ENCODE results near the gene CPSF2.
"Not testable (repeated sequence)": the region's sequence is repeated elsewhere in the genome, so short reads cannot be mapped to it uniquely, and the experiment has no call there.

Gene CPSF2

GRCh38 chr14:92160619-92161018, 38.9 kb downstream of the CPSF2 start:
- no peak for DNase-seq

- DNase-seq: no peak
These were observed 39.8 kb downstream of the CPSF2 start for GRCh38 chr14:92161521-92161920.

- DNase-seq: no peak
These were observed 43.2 kb downstream of the CPSF2 start for GRCh38 chr14:92164958-92165357.

- DNase-seq: no peak
These were observed 51.9 kb downstream of the CPSF2 start for GRCh38 chr14:92173668-92174067.

DNA sequence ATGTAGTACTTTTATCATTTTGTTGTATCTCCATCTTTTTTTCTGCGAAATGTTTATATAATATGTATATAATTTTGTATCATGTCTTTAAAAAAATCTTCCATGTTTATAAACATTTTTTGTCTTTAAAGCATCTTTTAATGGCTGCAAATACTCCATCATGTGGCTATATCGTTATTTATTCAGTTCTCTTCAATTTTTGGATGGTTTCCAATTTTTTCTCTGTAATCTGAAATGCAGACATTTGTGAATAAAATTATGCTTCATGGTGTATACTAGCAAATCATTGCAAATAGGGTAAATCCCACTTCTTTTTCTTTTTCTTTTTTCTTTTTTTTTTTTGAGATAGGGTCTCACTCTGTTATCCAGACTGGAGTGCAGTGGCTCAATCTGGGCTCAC, 54.0 kb downstream of the CPSF2 start:
- no peak for DNase-seq

- DNase-seq: no peak
These were observed 54.7 kb downstream of the CPSF2 start for GRCh38 chr14:92176476-92176875.

DNA sequence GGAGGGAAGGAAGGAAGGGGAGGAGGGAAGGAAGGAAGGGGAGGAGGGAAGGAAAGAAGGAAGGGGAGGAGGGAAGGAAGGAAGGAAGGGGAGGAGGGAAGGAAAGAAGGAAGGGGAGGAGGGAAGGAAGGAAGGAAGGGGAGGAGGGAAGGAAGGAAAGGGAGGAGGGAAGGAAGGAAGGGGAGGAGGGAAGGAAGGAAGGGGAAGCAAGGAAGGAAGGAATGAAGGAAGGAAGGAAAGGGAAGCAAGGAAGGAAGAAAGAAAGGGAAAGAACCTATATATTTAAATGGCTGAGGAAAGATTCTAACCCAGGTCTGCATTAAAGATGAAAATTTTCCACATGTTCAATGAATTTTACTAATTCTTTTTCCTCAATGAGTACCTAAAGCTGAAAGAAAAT, 57.4 kb downstream of the CPSF2 start:
- DNase-seq: not testable (repeated sequence)

GRCh38 chr14:92185559-92185958, 63.8 kb downstream of the CPSF2 start:
- no peak for DNase-seq

- DNase-seq: not testable (repeated sequence)
These were observed 65.8 kb downstream of the CPSF2 start for GRCh38 chr14:92187616-92188015.

GRCh38 chr14:92190768-92191167, 69.0 kb downstream of the CPSF2 start:
- no peak for DNase-seq

DNA sequence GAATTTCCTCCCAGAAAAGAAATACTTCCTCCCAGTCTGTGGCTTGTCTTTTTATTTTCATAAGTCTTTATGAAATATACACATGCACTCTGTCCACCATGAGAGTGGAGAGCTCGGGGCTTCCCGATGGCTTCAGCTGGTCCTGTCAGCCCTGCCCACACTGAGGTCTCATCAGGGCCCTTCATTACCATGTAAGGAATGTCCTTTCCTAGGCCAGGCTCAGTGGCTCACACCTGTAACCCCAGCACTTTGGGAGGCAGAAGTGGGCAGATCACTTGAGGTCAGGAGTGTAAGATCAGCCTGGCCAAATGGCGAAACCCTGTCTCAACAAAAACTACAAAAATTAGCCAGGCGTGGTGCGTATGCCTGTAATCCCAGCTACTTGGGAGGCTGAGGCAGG, 77.0 kb downstream of the CPSF2 start:
- no peak for DNase-seq

- no peak for DNase-seq
These were observed 78.0 kb downstream of the CPSF2 start for GRCh38 chr14:92199763-92200162.

DNA sequence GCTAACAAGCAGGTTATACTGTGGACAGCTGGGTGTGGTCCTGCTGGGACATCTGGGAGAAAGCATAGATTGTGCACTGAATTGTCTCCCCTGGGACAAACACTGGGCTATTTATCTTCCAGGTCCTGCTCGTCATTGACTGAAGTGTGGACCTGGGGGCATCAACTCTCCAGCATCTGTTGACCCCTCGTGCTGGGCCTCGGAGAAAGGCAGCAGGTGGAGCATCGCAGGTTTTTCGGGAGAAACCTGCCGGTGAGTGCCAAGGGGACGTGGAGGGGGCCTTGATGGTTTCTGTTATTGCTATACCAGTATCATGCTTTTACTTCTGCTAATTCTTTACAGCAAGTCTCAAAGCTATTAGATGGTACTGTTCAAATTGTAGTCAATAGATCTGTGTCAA, 81.3 kb downstream of the CPSF2 start:
- DNase-seq: no peak

- no peak for DNase-seq
These were observed 83.0 kb downstream of the CPSF2 start for GRCh38 chr14:92204792-92205191.

DNA sequence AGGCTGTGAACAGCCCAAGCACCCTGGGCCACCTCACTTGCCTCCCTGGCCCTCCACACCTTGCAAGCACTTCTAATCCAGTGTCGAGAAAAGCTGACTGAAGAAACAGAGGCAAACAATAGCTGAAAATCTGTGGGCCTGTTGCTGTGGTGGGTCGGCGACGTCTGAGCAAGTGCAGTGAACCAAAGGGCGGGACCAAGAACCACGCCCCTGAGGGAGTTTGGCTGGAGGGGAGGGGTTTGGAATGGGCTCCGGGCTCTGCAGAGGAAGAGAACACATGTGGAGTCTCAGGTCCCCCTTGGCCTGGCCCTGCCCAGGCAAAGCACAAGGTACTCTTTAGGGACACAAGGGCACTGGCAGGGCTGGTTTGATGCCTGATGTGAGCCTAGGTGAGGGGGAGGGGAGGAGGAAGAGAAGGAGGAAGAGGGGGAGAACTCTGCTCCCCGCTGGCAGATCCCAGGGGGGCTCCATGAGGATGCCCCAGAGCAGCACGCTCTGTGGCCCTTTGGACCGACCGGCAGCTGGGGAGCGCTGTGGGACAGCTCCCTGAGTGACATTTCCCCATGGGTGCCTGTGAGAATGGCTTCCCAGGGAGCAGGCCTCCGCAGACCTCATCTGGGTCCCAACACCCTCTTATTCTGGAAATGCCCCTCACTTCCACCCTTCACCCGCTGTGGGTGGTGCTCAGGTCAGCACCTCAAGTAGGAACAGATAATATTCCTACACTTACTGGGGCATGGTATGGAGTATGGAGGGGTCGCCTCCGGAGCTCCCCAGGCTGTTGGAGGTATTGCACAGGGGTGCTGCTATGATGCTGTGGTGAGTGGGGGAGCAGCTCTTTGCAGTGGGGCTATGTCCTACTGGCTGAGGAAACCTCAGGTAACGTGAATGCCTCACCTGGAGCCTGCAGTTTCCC, 85.5 kb downstream of the CPSF2 start:
- no peak for DNase-seq

DNA sequence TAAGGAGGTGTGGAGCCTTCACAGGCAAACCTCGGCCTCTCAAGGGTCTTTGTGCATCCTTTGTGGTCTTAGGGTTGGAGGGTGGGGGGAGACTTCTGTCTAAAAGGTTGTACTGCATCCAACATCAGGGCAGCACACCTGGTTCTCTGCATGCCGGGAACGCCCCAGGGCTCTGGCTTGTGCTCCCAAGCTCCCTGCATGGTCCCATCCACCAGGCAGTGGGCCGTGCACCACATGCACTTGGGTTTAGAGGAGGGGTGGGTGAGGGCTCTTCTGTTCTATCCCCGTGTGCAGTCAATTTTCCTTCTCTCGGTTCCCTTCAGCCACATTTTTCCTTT, 86.1 kb downstream of the CPSF2 start:
- DNase-seq: no peak

DNA sequence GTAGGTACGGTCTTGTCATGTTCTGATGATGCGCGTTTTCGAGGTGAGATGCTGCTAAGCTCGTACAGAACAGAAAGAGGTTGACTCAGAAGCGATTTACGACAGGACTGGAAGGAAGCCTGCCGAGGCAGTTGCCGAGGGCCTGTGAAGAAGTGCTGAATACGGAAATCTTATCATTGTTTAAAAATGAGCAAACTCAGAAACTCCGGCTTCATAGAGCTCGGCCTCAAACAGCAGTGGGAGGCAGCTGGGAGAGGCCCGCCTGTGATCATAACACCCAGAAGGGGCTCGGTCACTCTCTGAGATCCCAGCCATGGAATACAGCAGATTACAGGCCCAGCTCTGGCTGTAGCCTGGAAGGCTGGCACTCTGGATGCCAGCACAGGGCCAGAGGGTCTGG, 87.4 kb downstream of the CPSF2 start:
- DNase-seq: no peak

DNA sequence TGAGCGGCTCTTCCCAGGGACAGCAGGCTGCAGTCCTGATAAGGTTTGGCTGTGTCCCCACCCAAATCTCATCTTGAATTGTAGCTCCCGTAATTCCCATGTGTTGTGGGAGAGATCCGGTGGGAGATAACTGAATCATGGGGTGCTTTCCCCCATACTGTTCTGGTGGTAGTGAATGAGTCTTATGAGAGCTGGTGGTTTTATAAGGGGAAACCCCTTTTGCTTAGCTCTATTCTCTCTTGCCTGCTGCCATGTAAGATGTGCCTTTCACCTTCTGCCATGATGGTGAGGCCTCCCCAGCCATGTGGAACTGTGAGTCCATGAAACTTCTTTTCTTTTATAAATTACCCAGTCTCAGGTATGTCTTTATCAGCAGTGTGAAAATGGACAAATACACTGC, 91.4 kb downstream of the CPSF2 start:
- DNase-seq: not testable (repeated sequence)

GRCh38 chr14:92215579-92215978, 93.8 kb downstream of the CPSF2 start:
- DNase-seq: no peak

DNA sequence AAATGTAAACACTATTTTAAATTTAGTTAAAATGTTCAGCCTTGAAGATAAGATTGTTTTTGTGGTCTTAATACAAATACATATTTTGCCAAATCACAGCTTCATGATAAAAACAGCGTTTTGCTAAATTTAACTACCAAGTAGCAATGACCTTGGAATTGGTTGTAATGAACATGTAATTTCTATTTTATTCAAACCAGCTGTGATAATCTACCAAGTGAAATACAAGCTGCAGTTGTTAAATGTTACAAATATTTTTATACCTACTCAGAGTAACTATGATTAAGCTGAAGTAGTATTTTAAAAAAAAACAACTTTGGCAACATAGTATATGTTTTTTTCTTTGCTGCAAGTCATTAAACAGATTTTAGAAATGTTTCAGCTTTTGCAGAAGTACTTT, 96.2 kb downstream of the CPSF2 start:
- no peak for DNase-seq
